Measurements from ENCODE around the gene ASTN2.
A peak's percentile ranks its signal among the peaks of the same experiment; 100 is the strongest.

ASTN2 gene

GRCh38 chr9:117414906-117415331, at the start of gene ASTN2:
TSS of gene ASTN2 (minus strand) at chr9:117415057. CDS start at chr9:117414938, 119 bp downstream.
- Histone ChIP-seq H3K4me3 (ENCODE audit: low read depth in 1 of 2, low read length in 2 of 2) (peak within 1 kb of the TSS in 1 of 2 donors; percentile 42), H3K27ac (ENCODE audit: low read depth, low read length) (no peak within 1 kb of the TSS), H3K4me1 (ENCODE audit: insufficient read depth, low read length) (peaks cover 12% of the 10 kb centered on the region), H3K36me3 (ENCODE audit: insufficient read depth, low read length) (no peaks in the 10 kb centered on the region), H3K9ac (ENCODE audit: low read length) (no peak within 1 kb of the TSS), H3K9me3 (ENCODE audit: low read length) (no peaks in the 10 kb centered on the region), H3K27me3 (ENCODE audit: control insufficient read depth in 1 of 2, insufficient read depth in 2 of 2, low read length in 2 of 2) (peaks cover 15 to 36% of the 10 kb centered on the region in 2 donors)

- no peaks in the 10 kb centered on the region for H3K36me3 ChIP-seq (ENCODE audit: insufficient read depth, low read length)
- no peaks in the 10 kb centered on the region for H3K9me3 ChIP-seq (ENCODE audit: low read length)
- no peaks in the 10 kb centered on the region for H3K4me1 ChIP-seq (ENCODE audit: insufficient read depth, low read length)
- H3K4me3 ChIP-seq (ENCODE audit: low read depth in 1 of 2, low read length in 2 of 2) = no peak overlapping the region
- H3K9ac ChIP-seq (ENCODE audit: low read length) = no peak overlapping the region
- H3K27me3 ChIP-seq (ENCODE audit: control insufficient read depth in 1 of 2, insufficient read depth in 2 of 2, low read length in 2 of 2) = no peaks in the 10 kb centered on the region
- H3K27ac ChIP-seq (ENCODE audit: low read depth, low read length) = no peak overlapping the region
Observed at GRCh38 chr9:117462861-117463260, 48.0 kb upstream of the ASTN2 start.

GRCh38 chr9:117461386-117461785, 46.5 kb upstream of the ASTN2 start:
- no peak overlapping the region for H3K27ac ChIP-seq (ENCODE audit: low read depth, low read length)
- no peaks in the 10 kb centered on the region for H3K4me1 ChIP-seq (ENCODE audit: insufficient read depth, low read length)
- H3K9ac ChIP-seq (ENCODE audit: low read length) = no peak overlapping the region
- H3K4me3 ChIP-seq (ENCODE audit: low read depth in 1 of 2, low read length in 2 of 2) = no peak overlapping the region
- H3K36me3 ChIP-seq (ENCODE audit: insufficient read depth, low read length) = no peaks in the 10 kb centered on the region
- H3K27me3 ChIP-seq (ENCODE audit: control insufficient read depth in 1 of 2, insufficient read depth in 2 of 2, low read length in 2 of 2) = no peaks in the 10 kb centered on the region
- H3K9me3 ChIP-seq (ENCODE audit: low read length) = no peaks in the 10 kb centered on the region

- H3K27ac ChIP-seq (ENCODE audit: low read depth, low read length) = no peak overlapping the region
- no peaks in the 10 kb centered on the region for H3K9me3 ChIP-seq (ENCODE audit: low read length)
- no peaks in the 10 kb centered on the region for H3K27me3 ChIP-seq (ENCODE audit: control insufficient read depth in 1 of 2, insufficient read depth in 2 of 2, low read length in 2 of 2)
- no peaks in the 10 kb centered on the region for H3K4me1 ChIP-seq (ENCODE audit: insufficient read depth, low read length)
- H3K4me3 ChIP-seq (ENCODE audit: low read depth in 1 of 2, low read length in 2 of 2) = no peak overlapping the region
- no peak overlapping the region for H3K9ac ChIP-seq (ENCODE audit: low read length)
- H3K36me3 ChIP-seq (ENCODE audit: insufficient read depth, low read length) = no peaks in the 10 kb centered on the region
Observed at GRCh38 chr9:117460743-117461142, 45.9 kb upstream of the ASTN2 start.

GRCh38 chr9:117459913-117460312, 45.1 kb upstream of the ASTN2 start:
- no peak overlapping the region for H3K27ac ChIP-seq (ENCODE audit: low read depth, low read length)
- H3K36me3 ChIP-seq (ENCODE audit: insufficient read depth, low read length) = no peaks in the 10 kb centered on the region
- no peaks in the 10 kb centered on the region for H3K27me3 ChIP-seq (ENCODE audit: control insufficient read depth in 1 of 2, insufficient read depth in 2 of 2, low read length in 2 of 2)
- no peaks in the 10 kb centered on the region for H3K9me3 ChIP-seq (ENCODE audit: low read length)
- H3K9ac ChIP-seq (ENCODE audit: low read length) = no peak overlapping the region
- H3K4me1 ChIP-seq (ENCODE audit: insufficient read depth, low read length) = no peaks in the 10 kb centered on the region
- no peak overlapping the region for H3K4me3 ChIP-seq (ENCODE audit: low read depth in 1 of 2, low read length in 2 of 2)

GRCh38 chr9:117458066-117458465, 43.2 kb upstream of the ASTN2 start:
- Histone ChIP-seq H3K4me1 (ENCODE audit: insufficient read depth, low read length) (no peaks in the 10 kb centered on the region), H3K9ac (ENCODE audit: low read length) (no peak overlapping the region), H3K27ac (ENCODE audit: low read depth, low read length) (no peak overlapping the region), H3K4me3 (ENCODE audit: low read depth in 1 of 2, low read length in 2 of 2) (no peak overlapping the region), H3K27me3 (ENCODE audit: control insufficient read depth in 1 of 2, insufficient read depth in 2 of 2, low read length in 2 of 2) (no peaks in the 10 kb centered on the region), H3K9me3 (ENCODE audit: low read length) (no peaks in the 10 kb centered on the region), H3K36me3 (ENCODE audit: insufficient read depth, low read length) (no peaks in the 10 kb centered on the region)

- H3K36me3 ChIP-seq (ENCODE audit: insufficient read depth, low read length) = no peaks in the 10 kb centered on the region
- no peak overlapping the region for H3K4me3 ChIP-seq (ENCODE audit: low read depth in 1 of 2, low read length in 2 of 2)
- no peak overlapping the region for H3K27ac ChIP-seq (ENCODE audit: low read depth, low read length)
- H3K4me1 ChIP-seq (ENCODE audit: insufficient read depth, low read length) = no peaks in the 10 kb centered on the region
- H3K9me3 ChIP-seq (ENCODE audit: low read length) = no peaks in the 10 kb centered on the region
- no peak overlapping the region for H3K9ac ChIP-seq (ENCODE audit: low read length)
- H3K27me3 ChIP-seq (ENCODE audit: control insufficient read depth in 1 of 2, insufficient read depth in 2 of 2, low read length in 2 of 2) = no peaks in the 10 kb centered on the region
Observed at GRCh38 chr9:117454711-117455110, 39.9 kb upstream of the ASTN2 start.

GRCh38 chr9:117453737-117454136, 38.9 kb upstream of the ASTN2 start:
- Histone ChIP-seq H3K9me3 (ENCODE audit: low read length) (no peaks in the 10 kb centered on the region), H3K27ac (ENCODE audit: low read depth, low read length) (no peak overlapping the region), H3K4me3 (ENCODE audit: low read depth in 1 of 2, low read length in 2 of 2) (no peak overlapping the region), H3K4me1 (ENCODE audit: insufficient read depth, low read length) (no peaks in the 10 kb centered on the region), H3K36me3 (ENCODE audit: insufficient read depth, low read length) (no peaks in the 10 kb centered on the region), H3K27me3 (ENCODE audit: control insufficient read depth in 1 of 2, insufficient read depth in 2 of 2, low read length in 2 of 2) (no peaks in the 10 kb centered on the region), H3K9ac (ENCODE audit: low read length) (no peak overlapping the region)

GRCh38 chr9:117451311-117451710, 36.5 kb upstream of the ASTN2 start:
- Histone ChIP-seq H3K4me1 (ENCODE audit: insufficient read depth, low read length) (no peaks in the 10 kb centered on the region), H3K36me3 (ENCODE audit: insufficient read depth, low read length) (no peaks in the 10 kb centered on the region), H3K4me3 (ENCODE audit: low read depth in 1 of 2, low read length in 2 of 2) (no peak overlapping the region), H3K27ac (ENCODE audit: low read depth, low read length) (no peak overlapping the region), H3K9me3 (ENCODE audit: low read length) (no peaks in the 10 kb centered on the region), H3K9ac (ENCODE audit: low read length) (no peak overlapping the region), H3K27me3 (ENCODE audit: control insufficient read depth in 1 of 2, insufficient read depth in 2 of 2, low read length in 2 of 2) (no peaks in the 10 kb centered on the region)

GRCh38 chr9:117448066-117448465, 33.2 kb upstream of the ASTN2 start:
- H3K36me3 ChIP-seq (ENCODE audit: insufficient read depth, low read length) = no peaks in the 10 kb centered on the region
- no peak overlapping the region for H3K27ac ChIP-seq (ENCODE audit: low read depth, low read length)
- no peaks in the 10 kb centered on the region for H3K4me1 ChIP-seq (ENCODE audit: insufficient read depth, low read length)
- no peaks in the 10 kb centered on the region for H3K27me3 ChIP-seq (ENCODE audit: control insufficient read depth in 1 of 2, insufficient read depth in 2 of 2, low read length in 2 of 2)
- no peak overlapping the region for H3K4me3 ChIP-seq (ENCODE audit: low read depth in 1 of 2, low read length in 2 of 2)
- H3K9ac ChIP-seq (ENCODE audit: low read length) = no peak overlapping the region
- no peaks in the 10 kb centered on the region for H3K9me3 ChIP-seq (ENCODE audit: low read length)

- Histone ChIP-seq H3K4me1 (ENCODE audit: insufficient read depth, low read length) (no peaks in the 10 kb centered on the region), H3K9me3 (ENCODE audit: low read length) (no peaks in the 10 kb centered on the region)
Observed at GRCh38 chr9:117445631-117446030, 30.8 kb upstream of the ASTN2 start.

GRCh38 chr9:117444501-117444900, 29.6 kb upstream of the ASTN2 start:
- no peak overlapping the region for H3K27ac ChIP-seq (ENCODE audit: low read depth, low read length)
- H3K36me3 ChIP-seq (ENCODE audit: insufficient read depth, low read length) = no peaks in the 10 kb centered on the region
- no peak overlapping the region for H3K9ac ChIP-seq (ENCODE audit: low read length)
- no peaks in the 10 kb centered on the region for H3K27me3 ChIP-seq (ENCODE audit: control insufficient read depth in 1 of 2, insufficient read depth in 2 of 2, low read length in 2 of 2)
- H3K4me3 ChIP-seq (ENCODE audit: low read depth in 1 of 2, low read length in 2 of 2) = no peak overlapping the region
- H3K9me3 ChIP-seq (ENCODE audit: low read length) = no peaks in the 10 kb centered on the region
- no peaks in the 10 kb centered on the region for H3K4me1 ChIP-seq (ENCODE audit: insufficient read depth, low read length)

More at GRCh38 chr9:117445631-117446030, 30.8 kb upstream of the ASTN2 start:
- Histone ChIP-seq H3K9ac (ENCODE audit: low read length) (no peak overlapping the region), H3K4me3 (ENCODE audit: low read depth in 1 of 2, low read length in 2 of 2) (no peak overlapping the region), H3K36me3 (ENCODE audit: insufficient read depth, low read length) (no peaks in the 10 kb centered on the region), H3K27me3 (ENCODE audit: control insufficient read depth in 1 of 2, insufficient read depth in 2 of 2, low read length in 2 of 2) (no peaks in the 10 kb centered on the region), H3K27ac (ENCODE audit: low read depth, low read length) (no peak overlapping the region)

Data from muscle layer of colon (tissue), 2 donors.